ENCODE data around the gene MAB21L4. TPM values are rescaled to one million over a fixed set of nuclear protein-coding genes. Genes with fewer than 3 reads are reported as not detected.

MAB21L4 gene
- total and polyA plus RNA-seq, 2 experiments from 2014 or later, result not detected

GRCh38 chr2:240926516-240927389, 30.8 kb upstream of the MAB21L4 start:
- no peak overlapping the region for H3K4me2 ChIP-seq
- DNase-seq (ENCODE audit: low spot score) (no peak), ATAC-seq (no peak)
- H3K27ac Mint-ChIP-seq, result no peak overlapping the region
- no peaks in the 10 kb centered on the region for H3K36me3 ChIP-seq (ENCODE audit: insufficient read depth)
- H3K9me2 ChIP-seq (ENCODE audit: insufficient read depth), result no peaks in the 10 kb centered on the region
- no peaks in the 10 kb centered on the region for H3K36me3 Mint-ChIP-seq (ENCODE audit: low read depth)
- H3K4me3 Mint-ChIP-seq, result no peak overlapping the region
- no peaks in the 10 kb centered on the region for H3K27me3 ChIP-seq (ENCODE audit: insufficient read depth)
- H3K27ac ChIP-seq (ENCODE audit: low read depth), result no peak overlapping the region
- TF ChIP-seq, protein P1, sequence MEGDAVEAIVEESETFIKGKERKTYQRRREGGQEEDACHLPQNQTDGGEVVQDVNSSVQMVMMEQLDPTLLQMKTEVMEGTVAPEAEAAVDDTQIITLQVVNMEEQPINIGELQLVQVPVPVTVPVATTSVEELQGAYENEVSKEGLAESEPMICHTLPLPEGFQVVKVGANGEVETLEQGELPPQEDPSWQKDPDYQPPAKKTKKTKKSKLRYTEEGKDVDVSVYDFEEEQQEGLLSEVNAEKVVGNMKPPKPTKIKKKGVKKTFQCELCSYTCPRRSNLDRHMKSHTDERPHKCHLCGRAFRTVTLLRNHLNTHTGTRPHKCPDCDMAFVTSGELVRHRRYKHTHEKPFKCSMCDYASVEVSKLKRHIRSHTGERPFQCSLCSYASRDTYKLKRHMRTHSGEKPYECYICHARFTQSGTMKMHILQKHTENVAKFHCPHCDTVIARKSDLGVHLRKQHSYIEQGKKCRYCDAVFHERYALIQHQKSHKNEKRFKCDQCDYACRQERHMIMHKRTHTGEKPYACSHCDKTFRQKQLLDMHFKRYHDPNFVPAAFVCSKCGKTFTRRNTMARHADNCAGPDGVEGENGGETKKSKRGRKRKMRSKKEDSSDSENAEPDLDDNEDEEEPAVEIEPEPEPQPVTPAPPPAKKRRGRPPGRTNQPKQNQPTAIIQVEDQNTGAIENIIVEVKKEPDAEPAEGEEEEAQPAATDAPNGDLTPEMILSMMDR (conservative IDR thresholded peaks at IDR 0.05; ENCODE audit: low read depth in 2 of 2), result no peak
- H3K4me1 ChIP-seq (ENCODE audit: insufficient read depth), result no peaks in the 10 kb centered on the region
- no peaks in the 10 kb centered on the region for H3F3A ChIP-seq (replicated peaks; ENCODE audit: low read depth)
- no peak overlapping the region for H2AFZ ChIP-seq
- H4K20me1 ChIP-seq (replicated peaks; ENCODE audit: insufficient read depth), result no peaks in the 10 kb centered on the region
- no peaks in the 10 kb centered on the region for H3K79me2 ChIP-seq (replicated peaks; ENCODE audit: insufficient read depth)
- peaks cover 7% of the 10 kb centered on the region for H3K27me3 Mint-ChIP-seq (ENCODE audit: insufficient read depth, low read depth, poor library complexity)
- no peak overlapping the region for H3K4me3 ChIP-seq
- H3K4me1 Mint-ChIP-seq, result 0 out of 3 replicates have a peak, but pooled peaks cover 2% of the 10 kb centered on the region
- H3K9me3 Mint-ChIP-seq, result no peaks in the 10 kb centered on the region; the same call in 2 of the 3 replicates

GRCh38 chr2:240925568-240926515, 29.9 kb upstream of the MAB21L4 start:
- H3K9me3 Mint-ChIP-seq, result no peaks in the 10 kb centered on the region; the same call in 2 of the 3 replicates
- no peak overlapping the region for H3K27ac Mint-ChIP-seq
- H3K4me1 ChIP-seq (ENCODE audit: insufficient read depth), result no peaks in the 10 kb centered on the region
- TF ChIP-seq, protein P2, sequence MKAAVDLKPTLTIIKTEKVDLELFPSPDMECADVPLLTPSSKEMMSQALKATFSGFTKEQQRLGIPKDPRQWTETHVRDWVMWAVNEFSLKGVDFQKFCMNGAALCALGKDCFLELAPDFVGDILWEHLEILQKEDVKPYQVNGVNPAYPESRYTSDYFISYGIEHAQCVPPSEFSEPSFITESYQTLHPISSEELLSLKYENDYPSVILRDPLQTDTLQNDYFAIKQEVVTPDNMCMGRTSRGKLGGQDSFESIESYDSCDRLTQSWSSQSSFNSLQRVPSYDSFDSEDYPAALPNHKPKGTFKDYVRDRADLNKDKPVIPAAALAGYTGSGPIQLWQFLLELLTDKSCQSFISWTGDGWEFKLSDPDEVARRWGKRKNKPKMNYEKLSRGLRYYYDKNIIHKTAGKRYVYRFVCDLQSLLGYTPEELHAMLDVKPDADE (IDR thresholded peaks at IDR 0.05), result no peak
- TF ChIP-seq EZH2 (IDR thresholded peaks at IDR 0.05; ENCODE audit: low read depth, unreplicated experiment) (no peak), ZNF114 (CRISPR knock-in tag; IDR thresholded peaks at IDR 0.05) (no peak), EZH2phosphoT487 (IDR thresholded peaks at IDR 0.05; ENCODE audit: unreplicated experiment) (no peak), JUNB (IDR thresholded peaks at IDR 0.05; ENCODE audit: unreplicated experiment) (no peak), CREB1 (CRISPR knock-in tag; IDR thresholded peaks at IDR 0.05; ENCODE audit: low read depth) (no peak), NANOG (IDR thresholded peaks at IDR 0.05; ENCODE audit: borderline replicate concordance) (no peak), ZNF331 (CRISPR knock-in tag; IDR thresholded peaks at IDR 0.05; ENCODE audit: low read depth) (no peak)
- TF ChIP-seq, protein P1 (conservative IDR thresholded peaks at IDR 0.05; ENCODE audit: low read depth in 2 of 2), result no peak
- TF ChIP-seq, protein P3, sequence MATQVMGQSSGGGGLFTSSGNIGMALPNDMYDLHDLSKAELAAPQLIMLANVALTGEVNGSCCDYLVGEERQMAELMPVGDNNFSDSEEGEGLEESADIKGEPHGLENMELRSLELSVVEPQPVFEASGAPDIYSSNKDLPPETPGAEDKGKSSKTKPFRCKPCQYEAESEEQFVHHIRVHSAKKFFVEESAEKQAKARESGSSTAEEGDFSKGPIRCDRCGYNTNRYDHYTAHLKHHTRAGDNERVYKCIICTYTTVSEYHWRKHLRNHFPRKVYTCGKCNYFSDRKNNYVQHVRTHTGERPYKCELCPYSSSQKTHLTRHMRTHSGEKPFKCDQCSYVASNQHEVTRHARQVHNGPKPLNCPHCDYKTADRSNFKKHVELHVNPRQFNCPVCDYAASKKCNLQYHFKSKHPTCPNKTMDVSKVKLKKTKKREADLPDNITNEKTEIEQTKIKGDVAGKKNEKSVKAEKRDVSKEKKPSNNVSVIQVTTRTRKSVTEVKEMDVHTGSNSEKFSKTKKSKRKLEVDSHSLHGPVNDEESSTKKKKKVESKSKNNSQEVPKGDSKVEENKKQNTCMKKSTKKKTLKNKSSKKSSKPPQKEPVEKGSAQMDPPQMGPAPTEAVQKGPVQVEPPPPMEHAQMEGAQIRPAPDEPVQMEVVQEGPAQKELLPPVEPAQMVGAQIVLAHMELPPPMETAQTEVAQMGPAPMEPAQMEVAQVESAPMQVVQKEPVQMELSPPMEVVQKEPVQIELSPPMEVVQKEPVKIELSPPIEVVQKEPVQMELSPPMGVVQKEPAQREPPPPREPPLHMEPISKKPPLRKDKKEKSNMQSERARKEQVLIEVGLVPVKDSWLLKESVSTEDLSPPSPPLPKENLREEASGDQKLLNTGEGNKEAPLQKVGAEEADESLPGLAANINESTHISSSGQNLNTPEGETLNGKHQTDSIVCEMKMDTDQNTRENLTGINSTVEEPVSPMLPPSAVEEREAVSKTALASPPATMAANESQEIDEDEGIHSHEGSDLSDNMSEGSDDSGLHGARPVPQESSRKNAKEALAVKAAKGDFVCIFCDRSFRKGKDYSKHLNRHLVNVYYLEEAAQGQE (IDR thresholded peaks at IDR 0.05; ENCODE audit: unreplicated experiment), result no peak
- no peaks in the 10 kb centered on the region for H3K9me2 ChIP-seq (ENCODE audit: insufficient read depth)
- no peaks in the 10 kb centered on the region for H3F3A ChIP-seq (replicated peaks; ENCODE audit: low read depth)
- DNase-seq (ENCODE audit: low spot score), result no peak
- H3K36me3 Mint-ChIP-seq (ENCODE audit: low read depth), result no peaks in the 10 kb centered on the region
- no peaks in the 10 kb centered on the region for H3K36me3 ChIP-seq (ENCODE audit: insufficient read depth)
- no peak overlapping the region for H3K4me2 ChIP-seq
- no peak overlapping the region for H3K4me3 ChIP-seq
- 0 out of 3 replicates have a peak, but pooled peaks cover 2% of the 10 kb centered on the region for H3K4me1 Mint-ChIP-seq
- no peak overlapping the region for H3K27ac ChIP-seq (ENCODE audit: low read depth)
- H3K27me3 Mint-ChIP-seq (ENCODE audit: insufficient read depth, low read depth, poor library complexity), result peaks cover 9% of the 10 kb centered on the region
- H3K4me3 Mint-ChIP-seq, result no peak overlapping the region
- H4K20me1 ChIP-seq (replicated peaks; ENCODE audit: insufficient read depth), result no peaks in the 10 kb centered on the region
- peak; percentile 45 for ATAC-seq
- no peak overlapping the region for H2AFZ ChIP-seq
- H3K27me3 ChIP-seq (ENCODE audit: insufficient read depth), result no peaks in the 10 kb centered on the region
- no peaks in the 10 kb centered on the region for H3K79me2 ChIP-seq (replicated peaks; ENCODE audit: insufficient read depth)

All from GM23338 (cell line).